Endometrium (tissue), 2 donors: Measurements from ENCODE around the gene CD33.
"Not testable (repeated sequence)": the region's sequence is repeated elsewhere in the genome, so short reads cannot be mapped to it uniquely, and the experiment has no call there.

Source experiments
- FAIRE-seq: peaks from 2 replicates; lab custom pipeline; 2012; peaks lifted over from hg19 to GRCh38; lab: Jason Lieb, UNC
- donor health status: control.
- donor health status: control.

Gene CD33

DNA sequence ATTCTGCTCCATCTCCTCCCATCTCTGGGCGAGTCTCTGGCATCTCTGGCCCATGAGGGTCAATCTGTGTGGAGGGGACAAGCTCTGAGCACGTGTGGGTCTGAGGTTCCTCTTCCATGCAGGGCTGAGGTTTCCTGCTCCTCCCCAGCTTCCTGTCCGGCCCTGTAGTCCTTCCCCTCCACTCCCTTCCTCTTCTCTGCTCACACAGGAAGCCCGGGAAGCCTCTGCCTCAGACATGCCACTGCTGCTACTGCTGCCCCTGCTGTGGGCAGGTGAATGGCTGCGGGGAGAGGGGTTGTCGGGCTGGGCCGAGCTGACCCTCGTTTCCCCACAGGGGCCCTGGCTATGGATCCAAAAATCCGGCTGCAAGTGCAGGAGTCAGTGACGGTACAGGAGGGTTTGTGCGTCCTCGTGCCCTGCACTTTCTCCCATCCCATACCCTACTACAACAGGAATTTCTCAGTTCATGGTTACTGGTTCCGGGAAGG, 14.0 kb upstream of the CD33 start:
- not testable (repeated sequence) for FAIRE-seq

DNA sequence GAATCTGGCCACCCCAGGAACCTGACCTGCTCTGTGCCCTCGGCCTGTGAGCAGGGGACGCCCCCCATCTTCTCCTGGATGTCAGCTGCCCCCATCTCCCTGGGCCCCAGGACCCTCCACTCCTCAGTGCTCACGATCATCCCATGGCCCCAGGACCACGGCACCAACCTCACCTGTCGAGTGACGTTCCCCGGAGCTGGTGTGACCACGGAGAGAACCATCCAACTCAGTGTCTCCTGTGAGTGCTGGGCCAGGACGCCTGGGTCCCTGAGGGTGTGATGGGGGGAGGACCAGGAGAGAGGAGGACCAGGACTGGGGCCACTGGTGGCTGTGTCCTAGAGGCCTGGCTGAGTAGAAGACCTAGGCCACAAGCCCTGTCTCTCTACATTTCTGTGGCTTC, 13.0 kb upstream of the CD33 start:
- no peak for FAIRE-seq

DNA sequence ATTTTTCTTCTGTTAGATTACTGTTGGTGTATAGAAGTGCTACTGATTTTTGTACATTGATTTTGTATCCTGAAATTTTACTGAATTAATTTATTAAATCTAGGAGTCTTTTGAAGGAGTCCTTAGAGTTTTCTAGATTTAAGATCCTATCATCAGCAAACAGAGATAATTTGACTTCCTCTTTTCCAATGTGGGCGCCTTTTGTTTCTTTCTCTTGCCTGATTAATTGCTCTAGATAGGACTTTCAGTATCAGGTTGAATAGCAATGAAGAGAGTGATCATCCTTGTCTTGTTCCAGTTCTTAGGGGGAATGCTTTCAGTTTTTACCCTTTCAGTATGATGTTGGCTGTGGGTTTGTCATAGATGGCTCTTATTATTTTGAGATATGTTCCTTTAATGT, 5.6 kb upstream of the CD33 start:
- no peak for FAIRE-seq

DNA sequence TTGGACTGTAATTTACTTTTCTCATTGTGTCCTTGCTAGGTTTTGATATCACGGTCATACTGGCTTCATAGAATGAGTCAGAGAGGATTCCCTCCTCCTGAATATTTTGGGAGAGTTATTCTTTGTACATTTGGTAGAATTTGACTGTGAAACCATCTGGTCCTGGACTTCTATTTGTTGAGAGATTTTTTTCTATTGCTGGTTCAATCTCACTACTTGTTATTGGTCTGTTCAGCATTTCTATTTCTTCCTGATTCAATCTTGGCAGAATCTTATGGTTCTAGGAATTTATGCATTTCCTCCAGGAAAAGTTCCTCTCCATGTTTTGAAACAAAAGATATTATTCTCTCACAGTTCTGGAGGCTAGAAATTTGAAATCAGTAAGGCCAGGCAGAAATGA, 4.9 kb upstream of the CD33 start:
- FAIRE-seq, result no peak

DNA sequence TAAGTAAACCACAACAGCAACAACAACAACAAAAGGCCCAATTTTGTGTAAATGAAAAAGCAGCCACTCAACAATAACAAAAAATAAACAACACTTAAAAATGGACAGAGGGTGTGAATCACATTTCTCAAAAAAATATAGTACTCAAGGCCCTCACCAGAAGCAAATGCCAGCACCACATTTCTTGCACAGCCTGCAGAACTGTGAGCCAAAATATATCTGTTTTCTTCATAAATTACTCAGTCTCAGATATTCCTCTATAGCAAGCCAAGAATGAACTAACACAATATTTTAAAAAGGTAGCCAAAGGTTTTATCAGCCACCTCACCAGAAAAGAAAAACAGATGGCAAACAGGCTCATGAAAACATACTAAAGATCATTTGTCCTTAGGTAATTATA, 3.9 kb upstream of the CD33 start:
- no peak for FAIRE-seq

DNA sequence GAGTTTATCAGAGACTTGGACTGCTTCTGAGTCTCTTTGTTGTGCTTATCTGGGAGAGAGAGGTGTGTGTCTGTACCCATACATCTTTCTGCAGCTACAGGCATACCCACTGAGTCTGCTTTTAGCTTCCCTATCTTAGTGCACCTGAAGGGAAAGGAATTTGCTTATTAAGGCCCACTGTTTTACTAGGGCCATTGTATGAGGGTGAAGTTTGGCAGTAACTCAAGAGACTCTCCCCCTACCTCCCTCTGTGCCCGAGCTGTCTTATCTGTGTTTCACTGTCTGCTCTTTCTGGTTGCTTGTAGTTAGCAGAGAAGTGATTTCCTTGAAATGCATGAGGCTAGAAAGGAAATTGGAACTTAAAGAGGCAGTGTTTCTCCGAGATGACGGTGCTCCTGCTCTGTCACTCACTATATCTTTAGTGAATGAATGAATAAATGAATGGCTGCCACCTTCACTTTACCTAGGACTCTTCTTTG, 678 bp upstream of the CD33 start:
- FAIRE-seq, result no peak

DNA sequence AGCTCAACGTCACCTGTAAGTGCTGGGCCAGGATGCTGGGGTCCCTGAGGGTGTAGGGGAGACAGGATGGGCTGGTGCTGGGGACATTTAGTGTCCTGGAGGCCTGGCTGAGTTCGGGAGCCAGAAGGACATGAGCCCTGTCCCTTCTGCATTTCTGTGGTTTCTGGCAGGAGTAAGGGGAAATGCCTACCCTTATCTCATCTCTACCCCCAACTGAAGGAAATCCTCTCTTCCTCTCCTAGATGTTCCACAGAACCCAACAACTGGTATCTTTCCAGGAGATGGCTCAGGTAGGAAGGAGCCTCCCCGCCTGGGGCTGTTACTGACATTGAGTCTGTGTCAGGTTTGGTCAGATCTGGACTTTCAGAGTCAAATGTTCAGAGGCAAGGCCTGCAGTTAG, 1.2 kb downstream of the CD33 start:
- no peak for FAIRE-seq

DNA sequence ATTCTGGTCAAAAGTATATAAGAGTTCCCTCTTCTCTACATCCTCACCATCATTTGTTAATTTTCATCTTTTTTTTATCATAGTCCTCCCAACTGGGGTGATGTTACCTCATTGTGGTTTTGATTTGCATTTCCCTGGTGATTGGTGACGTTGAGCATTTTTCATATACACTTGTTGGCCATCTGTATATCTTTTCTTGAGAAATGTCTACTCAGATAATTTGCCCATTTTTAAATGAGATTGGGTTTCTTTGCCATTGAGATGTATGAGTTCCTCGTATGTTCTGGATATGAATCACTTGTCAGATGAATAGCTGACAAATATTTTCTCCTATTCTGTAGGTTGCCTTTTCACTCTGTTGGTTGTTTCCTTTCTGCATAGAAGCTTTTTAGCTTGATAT, 2.4 kb downstream of the CD33 start:
- no peak for FAIRE-seq

DNA sequence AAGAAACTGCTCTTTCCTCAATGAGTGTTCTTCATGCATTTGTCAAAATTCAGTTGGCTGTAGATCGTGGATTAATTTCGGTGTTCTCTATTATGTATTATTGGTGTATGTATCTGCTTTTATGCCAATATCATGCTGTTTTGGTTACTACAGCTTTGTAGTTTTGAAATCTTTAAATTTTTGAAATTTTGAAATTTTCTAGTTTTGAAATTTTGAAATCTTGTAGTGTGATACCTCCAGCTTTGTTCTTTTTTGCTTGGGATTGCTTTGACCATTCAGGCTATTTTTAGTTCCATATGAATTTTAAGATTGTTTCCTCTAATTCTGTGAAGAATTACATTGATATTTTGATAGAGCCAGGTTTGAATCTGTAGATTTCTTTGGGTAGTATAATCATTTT, 3.1 kb downstream of the CD33 start:
- no peak for FAIRE-seq

DNA sequence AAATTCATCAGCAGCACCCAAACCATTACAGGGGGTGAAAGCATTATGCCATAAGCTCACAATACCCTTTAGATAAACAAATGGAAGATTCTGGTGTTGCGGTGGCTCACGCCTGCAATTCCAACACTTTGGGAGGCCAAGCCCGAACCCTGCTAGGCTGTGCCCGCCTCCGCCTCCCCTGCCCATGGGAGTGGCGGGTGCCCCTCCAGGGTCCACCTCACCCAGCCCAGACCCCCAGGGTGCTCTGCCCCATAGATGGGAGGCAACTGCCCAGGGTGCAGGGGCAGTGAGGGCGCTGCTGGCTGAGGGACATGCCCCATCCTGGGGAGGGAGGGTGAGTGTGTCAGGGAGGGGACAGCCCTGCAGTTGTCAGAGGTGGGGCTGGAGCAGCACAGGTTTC, 16.0 kb downstream of the CD33 start:
- no peak for FAIRE-seq

DNA sequence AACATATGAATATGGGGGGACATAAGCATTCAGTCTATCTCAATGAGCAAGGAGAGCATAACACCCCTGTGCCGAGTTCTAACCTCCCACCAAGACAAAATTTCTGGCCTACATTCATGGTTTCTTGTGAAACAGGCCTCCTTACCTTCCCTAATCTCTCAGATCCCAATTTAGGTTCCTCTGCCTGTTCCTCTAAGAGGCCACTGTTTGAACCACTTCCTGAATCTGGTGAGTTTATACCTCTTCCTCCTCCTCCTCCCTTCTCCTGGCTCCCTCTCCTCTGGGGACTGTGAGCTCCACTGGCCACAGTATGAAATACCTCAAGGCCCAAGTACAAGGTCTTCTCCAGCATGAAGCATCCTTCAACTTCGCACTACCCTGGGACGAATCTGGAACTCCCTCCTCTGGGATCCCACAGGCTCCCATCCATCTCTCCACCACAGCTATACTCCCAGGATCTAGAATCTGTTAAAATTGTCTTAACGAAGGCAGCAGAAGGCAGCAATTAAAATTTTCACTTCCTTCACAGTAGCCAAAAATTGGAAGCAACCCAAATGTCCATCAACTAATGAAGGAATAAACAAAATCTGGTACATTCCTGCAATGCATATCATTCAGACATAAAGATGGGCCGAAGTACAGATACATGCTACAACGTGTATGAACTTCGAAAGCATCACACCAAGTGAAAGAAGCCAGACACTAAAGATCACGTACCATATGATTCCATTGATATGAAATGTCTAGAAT, 18.2 kb downstream of the CD33 start:
- FAIRE-seq, result no peak

DNA sequence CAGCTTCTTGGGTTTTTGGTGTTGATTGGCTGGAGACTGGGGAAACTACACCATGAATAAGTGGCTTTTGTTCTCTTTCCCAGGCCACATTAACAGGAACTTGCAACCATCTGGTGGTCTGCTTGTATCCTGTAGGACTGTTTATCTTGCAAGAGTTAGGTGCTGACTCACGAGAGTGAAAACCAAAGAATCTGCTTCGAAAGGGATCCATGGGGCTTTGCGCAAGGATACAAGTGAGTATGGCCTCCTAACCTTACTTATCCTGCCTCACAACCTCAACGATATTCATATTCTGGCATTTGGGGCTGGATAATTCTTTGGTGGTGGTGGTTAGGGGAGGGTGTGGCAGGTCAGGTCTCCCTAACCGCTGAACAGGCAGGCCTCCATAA, 21.3 kb downstream of the CD33 start:
- no peak for FAIRE-seq

DNA sequence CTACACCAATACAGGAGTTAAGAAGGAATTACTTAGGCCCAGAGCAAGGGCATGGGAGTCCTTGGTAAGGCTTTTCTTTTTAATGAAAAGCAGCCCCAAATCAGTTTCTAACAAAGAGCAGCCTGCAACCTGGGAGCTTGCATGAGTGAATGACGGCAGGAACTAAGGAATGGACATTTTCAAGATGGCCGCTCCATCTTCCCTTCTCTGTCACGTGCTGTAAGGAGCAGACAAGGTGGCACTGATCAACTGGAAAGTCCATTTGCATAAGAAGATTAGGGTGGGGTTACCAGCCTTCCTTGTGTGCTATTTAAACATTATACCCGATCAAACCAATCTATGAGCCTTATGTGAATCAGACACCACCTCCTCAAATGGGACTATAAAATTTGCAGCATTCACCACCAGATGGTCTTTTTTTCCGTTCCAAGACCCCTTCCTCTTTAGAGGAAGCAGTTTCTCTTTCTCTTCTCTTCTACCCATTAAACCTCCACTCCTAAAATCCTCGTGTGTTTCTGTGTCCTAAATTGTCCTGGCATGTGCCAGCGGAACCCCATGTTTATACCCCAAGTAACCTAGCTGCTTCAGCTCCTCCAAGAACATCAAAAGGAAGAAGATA, 23.2 kb downstream of the CD33 start:
- FAIRE-seq, result no peak

DNA sequence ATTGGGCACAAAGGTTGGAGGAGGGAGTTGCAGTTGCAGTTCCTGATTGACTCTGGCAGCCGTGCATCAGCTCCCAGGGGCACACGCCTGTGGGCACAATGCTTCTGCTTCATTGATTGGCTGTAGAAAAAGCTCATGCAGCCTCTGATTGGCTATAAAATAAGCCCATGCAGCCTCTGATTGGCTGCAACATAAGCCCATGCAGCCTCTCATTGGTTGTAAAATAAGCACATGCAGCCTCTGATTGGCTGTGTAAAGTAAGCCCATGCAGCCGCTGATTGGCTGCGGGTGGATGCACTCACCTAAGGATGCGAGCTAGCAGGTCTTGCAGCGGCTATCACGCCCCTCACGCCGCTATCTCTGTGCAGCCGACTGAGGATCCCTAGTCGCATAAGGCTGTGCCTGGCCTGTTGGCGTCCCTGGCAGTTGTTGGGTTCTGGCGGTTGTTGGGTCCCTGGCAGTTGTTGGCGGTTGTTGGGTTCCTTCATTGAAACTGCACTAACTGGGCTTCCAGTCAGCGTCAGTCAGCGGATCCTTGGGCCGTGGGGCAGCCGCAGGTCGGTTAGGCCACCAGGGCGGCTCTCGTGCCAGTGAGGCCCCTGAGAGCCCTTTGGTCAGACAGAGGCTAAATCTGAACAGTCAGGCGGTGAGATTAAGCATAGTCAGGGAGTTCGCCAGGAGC, 26.0 kb downstream of the CD33 start, which contains the start of gene SIGLECL1:
SIGLECL1 (plus strand) TSS at position 295 of the 682 bp plus-strand sequence. CDS start 12,993 bp downstream, outside the sequence.
- no peak for FAIRE-seq

DNA sequence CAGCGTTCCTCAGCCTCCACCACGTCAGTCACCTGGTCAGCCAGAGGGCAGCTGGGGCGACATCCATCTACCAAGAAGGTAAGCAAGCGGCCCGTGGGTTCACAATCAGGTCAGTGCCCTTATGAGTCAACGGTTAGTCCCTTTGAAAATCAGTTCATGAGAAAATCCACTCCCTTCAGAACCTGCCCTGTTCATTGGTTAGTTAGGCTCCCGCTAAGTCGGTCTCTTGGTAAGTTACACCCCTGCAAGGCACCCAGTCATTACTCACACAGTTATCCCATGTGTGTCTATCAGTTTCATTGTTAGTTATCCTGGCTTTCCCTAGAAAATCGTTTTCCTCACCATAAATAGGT, 26.6 kb downstream of the CD33 start:
- FAIRE-seq, result no peak

DNA sequence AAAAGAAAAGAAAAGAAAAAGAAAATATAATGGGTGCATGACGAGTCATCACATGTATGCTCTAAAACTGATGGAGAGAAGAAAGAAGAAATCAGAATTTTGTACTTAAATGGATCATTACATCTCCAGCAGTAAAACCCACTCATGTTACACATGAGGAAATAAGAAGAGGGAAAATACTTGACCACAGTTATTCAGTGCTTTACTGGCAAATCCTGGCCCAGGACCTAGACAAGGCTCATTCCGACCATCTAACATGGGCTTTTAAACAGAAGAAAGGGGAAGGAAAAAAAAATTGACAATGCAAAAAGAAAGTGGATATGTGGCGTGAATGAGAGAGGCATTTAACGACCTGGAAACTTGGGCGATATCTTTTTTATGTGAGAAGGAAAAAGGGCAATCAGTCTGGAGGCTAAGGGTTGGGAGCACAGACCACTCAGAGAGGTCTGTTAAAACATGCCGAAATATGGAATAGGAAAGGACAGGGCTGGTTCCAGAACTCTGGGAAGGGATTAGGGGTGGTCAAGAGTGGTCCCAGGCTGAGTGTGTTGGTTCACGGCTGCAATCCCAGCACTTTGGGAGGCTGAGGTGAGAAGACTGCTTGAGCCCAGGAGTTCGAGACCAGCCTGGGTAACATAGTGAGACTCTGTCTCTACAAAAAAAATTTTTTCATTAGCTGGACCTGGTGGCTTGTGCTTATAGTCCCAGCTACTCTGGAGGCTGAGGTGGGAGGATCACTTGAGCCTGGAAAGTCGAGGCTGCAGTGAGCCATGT, 27.6 kb downstream of the CD33 start:
- FAIRE-seq, result no peak

DNA sequence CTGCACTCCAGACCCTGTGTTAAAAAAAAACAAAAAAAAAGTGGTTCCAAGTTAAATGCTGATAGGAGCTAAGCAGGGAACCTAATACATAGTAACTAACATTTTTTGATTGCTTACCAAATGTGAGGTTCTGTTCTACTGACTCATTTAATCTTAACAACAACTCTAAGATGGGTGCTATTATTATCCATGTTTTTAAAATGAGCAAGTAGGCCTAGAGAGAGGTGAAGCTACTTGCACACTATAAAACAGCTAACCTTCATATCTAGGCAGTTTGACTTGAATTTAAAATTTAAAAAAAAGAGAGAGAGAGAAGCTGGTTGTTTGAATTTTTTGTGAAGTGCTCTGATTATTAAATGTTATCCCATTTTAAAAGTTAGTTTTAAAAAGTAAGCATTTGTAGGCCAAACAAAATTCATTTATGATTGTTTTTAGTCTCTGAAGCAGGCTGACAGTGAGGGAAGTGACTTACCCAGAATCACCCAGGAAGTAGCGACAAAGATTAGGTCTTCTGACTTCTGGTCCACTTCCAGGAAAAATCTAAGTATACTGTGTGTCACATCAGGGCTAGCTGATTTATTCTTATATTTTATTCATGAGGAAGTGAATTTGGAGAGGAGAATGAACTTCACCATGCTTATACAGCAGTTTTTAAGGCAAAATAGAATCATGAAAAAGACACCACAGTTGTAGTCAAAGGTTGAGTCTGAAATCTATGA, 28.4 kb downstream of the CD33 start:
- no peak for FAIRE-seq

DNA sequence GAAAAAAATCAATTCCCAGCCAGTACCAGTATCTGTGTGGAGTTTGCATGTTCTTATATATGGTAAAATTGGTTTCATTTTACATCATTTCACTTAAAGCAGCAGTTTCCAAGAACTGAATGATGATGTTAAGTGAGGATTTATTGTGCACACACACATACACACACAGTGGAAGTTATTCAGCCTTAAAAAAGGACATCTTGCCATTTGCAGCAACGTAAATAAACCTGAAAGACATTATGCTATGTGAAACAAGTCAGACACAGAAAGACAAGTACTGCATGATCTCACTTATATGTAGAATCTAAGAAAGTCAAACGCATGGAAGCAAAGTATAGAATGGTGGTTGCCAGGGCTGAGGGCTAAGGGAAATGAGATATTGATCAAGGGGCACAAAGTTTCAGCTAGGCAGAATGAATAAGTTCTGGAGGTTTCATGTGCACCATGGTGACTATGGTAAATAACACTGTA, 31.3 kb downstream of the CD33 start:
- no peak for FAIRE-seq

DNA sequence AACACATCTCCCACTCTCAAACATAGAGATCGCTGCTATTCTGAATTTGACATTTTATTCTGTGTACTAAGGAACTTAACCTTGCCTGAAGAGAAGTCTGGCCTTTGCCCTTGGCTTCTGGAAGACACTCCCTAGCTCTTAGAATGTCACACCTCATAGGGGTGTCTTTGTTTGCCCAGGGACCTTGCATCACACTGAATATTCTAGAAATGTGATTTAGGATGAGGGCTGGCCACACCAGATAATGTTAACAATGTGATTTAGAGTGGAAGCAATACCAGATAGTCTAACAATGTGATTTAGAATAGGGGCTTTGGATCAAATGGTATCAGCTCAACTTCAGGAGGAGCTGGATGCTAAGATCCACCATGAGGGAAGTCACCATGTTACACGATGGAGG, 32.6 kb downstream of the CD33 start:
- FAIRE-seq, result no peak

DNA sequence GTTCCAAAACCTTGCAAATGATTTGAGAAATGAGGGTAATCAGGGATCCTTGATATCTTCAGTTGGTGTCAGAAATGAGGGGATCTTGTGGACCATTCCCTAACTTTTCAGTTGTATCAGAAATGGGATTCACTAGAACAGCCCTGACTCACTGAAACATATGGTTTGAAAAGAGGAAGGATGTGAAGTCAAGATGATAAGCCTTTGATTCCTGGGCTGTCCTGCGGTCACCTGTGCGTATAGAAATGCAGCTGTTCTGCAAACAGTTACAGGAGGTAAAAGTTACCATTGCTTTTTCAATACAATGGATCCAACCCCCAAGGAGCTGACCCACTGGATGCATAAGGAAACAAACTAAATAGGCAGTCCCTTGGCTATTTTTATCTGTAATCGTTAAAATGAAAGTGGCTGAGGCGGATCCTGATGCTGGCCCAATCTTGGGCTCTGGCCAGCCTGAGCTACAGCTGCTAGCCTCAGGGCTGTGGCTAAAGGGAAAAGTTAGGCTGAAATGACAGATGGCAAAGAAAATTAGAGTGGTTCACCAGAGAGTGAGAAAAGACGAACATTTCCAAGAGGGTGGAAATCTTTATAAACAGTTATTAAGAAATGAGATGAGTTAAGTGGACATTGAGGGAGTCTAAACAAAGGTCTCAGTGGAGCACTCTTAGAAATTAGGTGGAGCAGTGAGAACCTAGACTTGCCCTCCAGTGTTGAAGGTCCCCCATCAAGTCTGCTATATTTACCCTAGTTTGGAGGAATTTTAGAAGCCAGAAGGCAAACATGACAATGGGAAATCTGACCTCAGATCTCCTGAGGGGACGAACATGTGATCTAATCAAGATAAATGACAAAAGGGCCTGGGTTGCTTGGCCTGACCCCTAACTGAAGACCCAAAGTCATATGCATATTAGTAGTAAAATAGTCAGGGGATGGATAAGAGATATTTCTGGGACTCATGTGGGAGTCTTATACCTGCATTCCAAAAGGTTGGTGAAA, 33.6 kb downstream of the CD33 start:
- FAIRE-seq, result no peak
